ENCODE measurements around the gene PTGES2.

The PTGES2 gene

GRCh38 chr9:128108269-128109049 is 19.1 kb downstream of the PTGES2 start:
- H3K4me3 ChIP-seq (ENCODE audit: low read depth, low read length): no peak overlapping the region
- TF ChIP-seq, protein P1, sequence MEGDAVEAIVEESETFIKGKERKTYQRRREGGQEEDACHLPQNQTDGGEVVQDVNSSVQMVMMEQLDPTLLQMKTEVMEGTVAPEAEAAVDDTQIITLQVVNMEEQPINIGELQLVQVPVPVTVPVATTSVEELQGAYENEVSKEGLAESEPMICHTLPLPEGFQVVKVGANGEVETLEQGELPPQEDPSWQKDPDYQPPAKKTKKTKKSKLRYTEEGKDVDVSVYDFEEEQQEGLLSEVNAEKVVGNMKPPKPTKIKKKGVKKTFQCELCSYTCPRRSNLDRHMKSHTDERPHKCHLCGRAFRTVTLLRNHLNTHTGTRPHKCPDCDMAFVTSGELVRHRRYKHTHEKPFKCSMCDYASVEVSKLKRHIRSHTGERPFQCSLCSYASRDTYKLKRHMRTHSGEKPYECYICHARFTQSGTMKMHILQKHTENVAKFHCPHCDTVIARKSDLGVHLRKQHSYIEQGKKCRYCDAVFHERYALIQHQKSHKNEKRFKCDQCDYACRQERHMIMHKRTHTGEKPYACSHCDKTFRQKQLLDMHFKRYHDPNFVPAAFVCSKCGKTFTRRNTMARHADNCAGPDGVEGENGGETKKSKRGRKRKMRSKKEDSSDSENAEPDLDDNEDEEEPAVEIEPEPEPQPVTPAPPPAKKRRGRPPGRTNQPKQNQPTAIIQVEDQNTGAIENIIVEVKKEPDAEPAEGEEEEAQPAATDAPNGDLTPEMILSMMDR (IDR thresholded peaks at IDR 0.05; ENCODE audit: borderline replicate concordance, insufficient read depth, low read depth, low read length): no peak

DNA sequence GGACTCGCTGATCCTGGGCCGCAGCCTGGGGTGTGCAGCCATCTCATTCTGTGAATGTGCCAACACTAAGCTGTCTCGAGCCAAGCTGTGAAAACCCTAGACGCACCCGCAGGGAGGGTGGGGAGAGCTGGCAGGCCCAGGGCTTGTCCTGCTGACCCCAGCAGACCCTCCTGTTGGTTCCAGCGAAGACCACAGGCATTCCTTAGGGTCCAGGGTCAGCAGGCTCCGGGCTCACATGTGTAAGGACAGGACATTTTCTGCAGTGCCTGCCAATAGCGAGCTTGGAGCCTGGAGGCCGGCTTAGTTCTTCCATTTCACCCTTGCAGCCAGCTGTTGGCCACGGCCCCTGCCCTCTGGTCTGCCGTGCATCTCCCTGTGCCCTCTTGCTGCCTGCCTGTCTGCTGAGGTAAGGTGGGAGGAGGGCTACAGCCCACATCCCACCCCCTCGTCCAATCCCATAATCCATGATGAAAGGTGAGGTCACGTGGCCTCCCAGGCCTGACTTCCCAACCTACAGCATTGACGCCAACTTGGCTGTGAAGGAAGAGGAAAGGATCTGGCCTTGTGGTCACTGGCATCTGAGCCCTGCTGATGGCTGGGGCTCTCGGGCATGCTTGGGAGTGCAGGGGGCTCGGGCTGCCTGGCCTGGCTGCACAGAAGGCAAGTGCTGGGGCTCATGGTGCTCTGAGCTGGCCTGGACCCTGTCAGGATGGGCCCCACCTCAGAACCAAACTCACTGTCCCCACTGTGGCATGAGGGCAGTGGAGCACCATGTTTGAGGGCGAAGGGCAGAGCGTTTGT is 19.9 kb downstream of the PTGES2 start:
- TF ChIP-seq, protein P1 (IDR thresholded peaks at IDR 0.05; ENCODE audit: borderline replicate concordance, insufficient read depth, low read depth, low read length): no peak
- H3K4me3 ChIP-seq (ENCODE audit: low read depth, low read length): no peak overlapping the region

DNA sequence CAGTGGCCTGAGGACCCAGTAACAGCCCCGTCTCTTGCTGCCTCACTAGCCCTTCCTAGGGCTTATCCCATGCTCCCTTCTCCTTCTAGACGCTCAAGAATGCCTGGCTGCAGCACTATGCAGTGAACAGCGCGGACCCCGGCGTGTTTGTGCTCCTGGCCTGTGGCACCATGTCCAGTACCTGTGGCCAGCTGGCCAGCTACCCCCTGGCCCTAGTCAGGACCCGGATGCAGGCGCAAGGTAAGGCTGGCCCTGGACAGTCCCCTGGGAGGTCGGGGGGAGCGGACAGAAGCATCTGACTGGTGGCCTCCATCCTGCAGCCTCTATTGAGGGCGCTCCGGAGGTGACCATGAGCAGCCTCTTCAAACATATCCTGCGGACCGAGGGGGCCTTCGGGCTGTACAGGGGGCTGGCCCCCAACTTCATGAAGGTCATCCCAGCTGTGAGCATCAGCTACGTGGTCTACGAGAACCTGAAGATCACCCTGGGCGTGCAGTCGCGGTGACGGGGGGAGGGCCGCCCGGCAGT is 20.5 kb downstream of the PTGES2 start:
- no peak overlapping the region for H3K4me3 ChIP-seq (ENCODE audit: low read depth, low read length)

GRCh38 chr9:128106181-128106939 is 21.2 kb downstream of the PTGES2 start:
- H3K4me3 ChIP-seq (ENCODE audit: low read depth, low read length): no peak overlapping the region
- TF ChIP-seq, protein P1 (IDR thresholded peaks at IDR 0.05; ENCODE audit: borderline replicate concordance, insufficient read depth, low read depth, low read length): no peak

More for the DNA sequence above, 20.5 kb downstream of the PTGES2 start:
- TF ChIP-seq, protein P1 (IDR thresholded peaks at IDR 0.05; ENCODE audit: borderline replicate concordance, insufficient read depth, low read depth, low read length): no peak

- TF ChIP-seq, protein P1 (IDR thresholded peaks at IDR 0.05; ENCODE audit: borderline replicate concordance, insufficient read depth, low read depth, low read length): no peak
- no peak overlapping the region for H3K4me3 ChIP-seq (ENCODE audit: low read depth, low read length)
These were observed 21.9 kb downstream of the PTGES2 start for GRCh38 chr9:128105538-128106175.

- TF ChIP-seq, protein P1 (IDR thresholded peaks at IDR 0.05; ENCODE audit: borderline replicate concordance, insufficient read depth, low read depth, low read length): no peak
- no peak overlapping the region for H3K4me3 ChIP-seq (ENCODE audit: low read depth, low read length)
These were observed 23.3 kb downstream of the PTGES2 start for GRCh38 chr9:128104171-128104618.

Measured in GM12875 (cell line).